ENCODE measurements around the gene LEUTX.

The LEUTX gene

GRCh38 chr19:39737891-39738290 is 40.8 kb upstream of the LEUTX start, which contains the start of gene CLC:
TSS of gene CLC (minus strand) at chr19:39738029. CDS start at chr19:39737952, 77 bp downstream.
- no peak within 1 kb of the TSS for H3K4me3 ChIP-seq (ENCODE audit: insufficient read length, low read depth)
- TF ChIP-seq YY1 (IDR thresholded peaks at IDR 0.05; ENCODE audit: insufficient read depth, insufficient read length): no peak
- TF ChIP-seq ZNF274 (IDR thresholded peaks at IDR 0.05; ENCODE audit: low read depth, low read length): no peak
- no peak for TF ChIP-seq SUZ12 (IDR thresholded peaks at IDR 0.05; ENCODE audit: extremely low read depth, insufficient read depth, insufficient read length)
- no peak for DNase-seq (ENCODE audit: low read depth, low spot score)
- H3K4me1 ChIP-seq (ENCODE audit: insufficient read depth, insufficient read length): no peaks in the 10 kb centered on the region
- no peaks in the 10 kb centered on the region for H3K9me3 ChIP-seq (ENCODE audit: insufficient read depth, low read length)
- H3K27me3 ChIP-seq (ENCODE audit: insufficient read depth, insufficient read length): no peaks in the 10 kb centered on the region
- H3K36me3 ChIP-seq (ENCODE audit: insufficient read depth, insufficient read length, low read length): no peaks in the 10 kb centered on the region
- no peak within 1 kb of the TSS for H3K9ac ChIP-seq (ENCODE audit: insufficient read length, low read depth)

- DNase-seq (ENCODE audit: low read depth, low spot score): no peak
- H3K4me3 ChIP-seq (ENCODE audit: insufficient read length, low read depth): no peak overlapping the region
- TF ChIP-seq SUZ12 (IDR thresholded peaks at IDR 0.05; ENCODE audit: extremely low read depth, insufficient read depth, insufficient read length) (no peak), ZNF274 (IDR thresholded peaks at IDR 0.05; ENCODE audit: low read depth, low read length) (no peak), YY1 (IDR thresholded peaks at IDR 0.05; ENCODE audit: insufficient read depth, insufficient read length) (no peak)
- H3K9ac ChIP-seq (ENCODE audit: insufficient read length, low read depth): no peak overlapping the region
- H3K27me3 ChIP-seq (ENCODE audit: insufficient read depth, insufficient read length): no peaks in the 10 kb centered on the region
- H3K36me3 ChIP-seq (ENCODE audit: insufficient read depth, insufficient read length, low read length): no peaks in the 10 kb centered on the region
- no peaks in the 10 kb centered on the region for H3K4me1 ChIP-seq (ENCODE audit: insufficient read depth, insufficient read length)
- no peaks in the 10 kb centered on the region for H3K9me3 ChIP-seq (ENCODE audit: insufficient read depth, low read length)
These were observed 39.8 kb upstream of the LEUTX start for GRCh38 chr19:39738814-39739213.

GRCh38 chr19:39740395-39740794 is 38.3 kb upstream of the LEUTX start:
- H3K4me1 ChIP-seq (ENCODE audit: insufficient read depth, insufficient read length): no peaks in the 10 kb centered on the region
- DNase-seq (ENCODE audit: low read depth, low spot score): no peak
- H3K9ac ChIP-seq (ENCODE audit: insufficient read length, low read depth): no peak overlapping the region
- TF ChIP-seq SUZ12 (IDR thresholded peaks at IDR 0.05; ENCODE audit: extremely low read depth, insufficient read depth, insufficient read length) (no peak), YY1 (IDR thresholded peaks at IDR 0.05; ENCODE audit: insufficient read depth, insufficient read length) (no peak), ZNF274 (IDR thresholded peaks at IDR 0.05; ENCODE audit: low read depth, low read length) (no peak)
- no peaks in the 10 kb centered on the region for H3K9me3 ChIP-seq (ENCODE audit: insufficient read depth, low read length)
- no peak overlapping the region for H3K4me3 ChIP-seq (ENCODE audit: insufficient read length, low read depth)
- no peaks in the 10 kb centered on the region for H3K36me3 ChIP-seq (ENCODE audit: insufficient read depth, insufficient read length, low read length)
- no peaks in the 10 kb centered on the region for H3K27me3 ChIP-seq (ENCODE audit: insufficient read depth, insufficient read length)

GRCh38 chr19:39745643-39746042 is 33.0 kb upstream of the LEUTX start:
- DNase-seq (ENCODE audit: low read depth, low spot score): no peak
- no peaks in the 10 kb centered on the region for H3K9me3 ChIP-seq (ENCODE audit: insufficient read depth, low read length)
- H3K4me1 ChIP-seq (ENCODE audit: insufficient read depth, insufficient read length): no peaks in the 10 kb centered on the region
- no peaks in the 10 kb centered on the region for H3K36me3 ChIP-seq (ENCODE audit: insufficient read depth, insufficient read length, low read length)
- H3K4me3 ChIP-seq (ENCODE audit: insufficient read length, low read depth): no peak overlapping the region
- no peak for TF ChIP-seq ZNF274 (IDR thresholded peaks at IDR 0.05; ENCODE audit: low read depth, low read length)
- no peak for TF ChIP-seq YY1 (IDR thresholded peaks at IDR 0.05; ENCODE audit: insufficient read depth, insufficient read length)
- no peak for TF ChIP-seq SUZ12 (IDR thresholded peaks at IDR 0.05; ENCODE audit: extremely low read depth, insufficient read depth, insufficient read length)
- no peaks in the 10 kb centered on the region for H3K27me3 ChIP-seq (ENCODE audit: insufficient read depth, insufficient read length)
- H3K9ac ChIP-seq (ENCODE audit: insufficient read length, low read depth): no peak overlapping the region

GRCh38 chr19:39746836-39747529 is 31.7 kb upstream of the LEUTX start:
- Histone ChIP-seq H3K27me3 (ENCODE audit: insufficient read depth, insufficient read length) (no peaks in the 10 kb centered on the region), H3K4me1 (ENCODE audit: insufficient read depth, insufficient read length) (no peaks in the 10 kb centered on the region), H3K36me3 (ENCODE audit: insufficient read depth, insufficient read length, low read length) (no peaks in the 10 kb centered on the region), H3K9me3 (ENCODE audit: insufficient read depth, low read length) (no peaks in the 10 kb centered on the region), H3K9ac (ENCODE audit: insufficient read length, low read depth) (no peak overlapping the region), H3K4me3 (ENCODE audit: insufficient read length, low read depth) (no peak overlapping the region)
- TF ChIP-seq ZNF274 (IDR thresholded peaks at IDR 0.05; ENCODE audit: low read depth, low read length): no peak
- no peak for TF ChIP-seq YY1 (IDR thresholded peaks at IDR 0.05; ENCODE audit: insufficient read depth, insufficient read length)
- TF ChIP-seq SUZ12 (IDR thresholded peaks at IDR 0.05; ENCODE audit: extremely low read depth, insufficient read depth, insufficient read length): no peak
- no peak for DNase-seq (ENCODE audit: low read depth, low spot score)

- TF ChIP-seq ZNF274 (IDR thresholded peaks at IDR 0.05; ENCODE audit: low read depth, low read length) (no peak), SUZ12 (IDR thresholded peaks at IDR 0.05; ENCODE audit: extremely low read depth, insufficient read depth, insufficient read length) (no peak), YY1 (IDR thresholded peaks at IDR 0.05; ENCODE audit: insufficient read depth, insufficient read length) (no peak)
- Histone ChIP-seq H3K27me3 (ENCODE audit: insufficient read depth, insufficient read length) (no peaks in the 10 kb centered on the region), H3K9me3 (ENCODE audit: insufficient read depth, low read length) (no peaks in the 10 kb centered on the region), H3K4me1 (ENCODE audit: insufficient read depth, insufficient read length) (no peaks in the 10 kb centered on the region), H3K4me3 (ENCODE audit: insufficient read length, low read depth) (no peak overlapping the region), H3K9ac (ENCODE audit: insufficient read length, low read depth) (no peak overlapping the region), H3K36me3 (ENCODE audit: insufficient read depth, insufficient read length, low read length) (no peaks in the 10 kb centered on the region)
- no peak for DNase-seq (ENCODE audit: low read depth, low spot score)
These were observed 28.7 kb upstream of the LEUTX start for GRCh38 chr19:39749981-39750380.

GRCh38 chr19:39752390-39752789 is 26.3 kb upstream of the LEUTX start:
- Histone ChIP-seq H3K9me3 (ENCODE audit: insufficient read depth, low read length) (no peaks in the 10 kb centered on the region), H3K27me3 (ENCODE audit: insufficient read depth, insufficient read length) (no peaks in the 10 kb centered on the region), H3K9ac (ENCODE audit: insufficient read length, low read depth) (no peak overlapping the region), H3K36me3 (ENCODE audit: insufficient read depth, insufficient read length, low read length) (no peaks in the 10 kb centered on the region), H3K4me3 (ENCODE audit: insufficient read length, low read depth) (no peak overlapping the region), H3K4me1 (ENCODE audit: insufficient read depth, insufficient read length) (no peaks in the 10 kb centered on the region)
- no peak for DNase-seq (ENCODE audit: low read depth, low spot score)
- TF ChIP-seq ZNF274 (IDR thresholded peaks at IDR 0.05; ENCODE audit: low read depth, low read length) (no peak), YY1 (IDR thresholded peaks at IDR 0.05; ENCODE audit: insufficient read depth, insufficient read length) (no peak), SUZ12 (IDR thresholded peaks at IDR 0.05; ENCODE audit: extremely low read depth, insufficient read depth, insufficient read length) (no peak)

All from NT2/D1 (cell line).